GM21619 (cell line): ENCODE data around the gene RABL6.
"Not testable (repeated sequence)": the region's sequence is repeated elsewhere in the genome, so short reads cannot be mapped to it uniquely, and the experiment has no call there.

Experiments
- ATAC-seq: cut with Tn5 transposase; IDR thresholded peaks from one replicate; pipeline ENCODE4 v1.9.1; 2021; ENCODE audit not compliant: unreplicated experiment

RABL6 gene

GRCh38 chr9:136856079-136856476 is 48.3 kb downstream of the RABL6 start:
- no peak for ATAC-seq

GRCh38 chr9:136856541-136857141 is 48.9 kb downstream of the RABL6 start:
- ATAC-seq = no peak

- no peak for ATAC-seq
Observed at GRCh38 chr9:136857166-136857565, 49.4 kb downstream of the RABL6 start.

- ATAC-seq = no peak
Observed at GRCh38 chr9:136857581-136858412, 50.0 kb downstream of the RABL6 start.

GRCh38 chr9:136858452-136858843 is 50.7 kb downstream of the RABL6 start:
- ATAC-seq = no peak

- no peak for ATAC-seq
Observed at GRCh38 chr9:136858844-136859757, 51.4 kb downstream of the RABL6 start.

- ATAC-seq = no peak
Observed at GRCh38 chr9:136860529-136860928, 52.8 kb downstream of the RABL6 start.

GRCh38 chr9:136860933-136861873 is 53.5 kb downstream of the RABL6 start:
- no peak for ATAC-seq

- no peak for ATAC-seq
Observed at GRCh38 chr9:136861874-136862457, 54.2 kb downstream of the RABL6 start.

GRCh38 chr9:136862849-136863622 is 55.3 kb downstream of the RABL6 start:
- no peak for ATAC-seq

- no peak for ATAC-seq
Observed at GRCh38 chr9:136863623-136864273, 56.0 kb downstream of the RABL6 start.

GRCh38 chr9:136865041-136865767 is 57.5 kb downstream of the RABL6 start:
- ATAC-seq = no peak

- no peak for ATAC-seq
Observed at GRCh38 chr9:136865768-136866103, 58.0 kb downstream of the RABL6 start.

GRCh38 chr9:136866898-136867421 is 59.2 kb downstream of the RABL6 start:
- ATAC-seq = not testable (repeated sequence)

- no peak for ATAC-seq
Observed at GRCh38 chr9:136867480-136867879, 59.7 kb downstream of the RABL6 start.

- no peak for ATAC-seq
Observed at GRCh38 chr9:136867917-136868316, 60.2 kb downstream of the RABL6 start.

- ATAC-seq = no peak
Observed at GRCh38 chr9:136868644-136869043, 60.9 kb downstream of the RABL6 start.

- ATAC-seq = not testable (repeated sequence)
Observed at GRCh38 chr9:136869611-136870010, 61.9 kb downstream of the RABL6 start.
